Adipose tissue (tissue), 3 donors: Measurements from ENCODE around the gene NREP. TPM values are rescaled to one million over a fixed set of nuclear protein-coding genes. Genes with fewer than 3 reads are reported as not detected.

Source experiments
- H3K27ac ChIP-seq: one replicate; pipeline ENCODE4 v1.5.1; 2013; ENCODE audit warnings: low read depth, low read length
- WGBS, 3 donors: extraction: QIAGEN DNeasy Blood & Tissue Kit; methylation state at CpG; one replicate each; pipeline ENCODE4 v1.1.7; 2013; 5-methylcytosine and 5-hydroxymethylcytosine counted together
- polyA plus RNA-seq, 3 donors: library from polyadenylated mRNA; stranded (reverse); fragments of 200-250 nt; gene quantifications; one replicate each; pipeline ENCODE4 v1.2.3, GENCODE V29; 2013
- donor health status: healthy with polysubstance abuse.
- donor health status: Bipolar disorder and iron deficiency.
- donor health status: healthy.

The NREP gene
- polyA plus RNA-seq, 3 donors: 4.9 to 11.6 (median 6.8) TPM

GRCh38 chr5:111680737-111681413, 76.1 kb downstream of the NREP start:
- 17 to 34% (median 33%) methylated on average over 6 of the region's 6 CpGs for WGBS, 3 donors
- H3K27ac ChIP-seq: no peak overlapping the region

GRCh38 chr5:111679611-111680010, 77.4 kb downstream of the NREP start:
- WGBS, 3 donors: 95 to 97% (median 97%) methylated on average over 8 of the region's 8 CpGs

More at GRCh38 chr5:111679611-111680010, 77.4 kb downstream of the NREP start:
- no peak overlapping the region for H3K27ac ChIP-seq

Other genes starting within 250 kb of the NREP start
- gene STARD4, start 244.7 kb downstream of the NREP start, polyA plus RNA-seq: 1 to 10 TPM; 2.8 to 8.6 (median 7.5) TPM